Hepatocyte (in vitro differentiated cells): ENCODE measurements around the gene GDI2. TPM values are rescaled to one million over a fixed set of nuclear protein-coding genes. Genes with fewer than 3 reads are reported as not detected.

Source experiments
- DNase-seq: peaks from one replicate; pipeline ENCODE4 v3.0.0-alpha.2; 2016; ENCODE audit warnings: low spot score
- H2AFZ ChIP-seq: fragments of 200-600 bp; sonication (generic); 2 replicates; pipeline ENCODE4 v1.6.0; 2016; ENCODE audit warnings: antibody characterized with exemption, mild to moderate bottlenecking
- H3K27ac ChIP-seq: fragments of 200-600 bp; sonication (generic); 2 replicates; pipeline ENCODE4 v1.5.1; 2016; ENCODE audit warnings: mild to moderate bottlenecking
- H3K27me3 ChIP-seq: fragments of 200-600 bp; sonication (generic); 2 replicates; pipeline ENCODE4 v1.6.1; 2016
- H3K36me3 ChIP-seq: fragments of 200-600 bp; sonication (generic); replicated peaks from 2 replicates; pipeline ENCODE4 v1.5.1; 2016; ENCODE audit warnings: low read depth; ENCODE audit not compliant: insufficient read depth
- H3K4me1 ChIP-seq: fragments of 200-600 bp; sonication (generic); 2 replicates; pipeline ENCODE4 v1.5.1; 2016; ENCODE audit warnings: mild to moderate bottlenecking, moderate library complexity; ENCODE audit not compliant: insufficient read depth
- H3K4me2 ChIP-seq: fragments of 200-600 bp; sonication (generic); 2 replicates; pipeline ENCODE4 v1.6.0; 2016
- H3K4me3 ChIP-seq: fragments of 200-600 bp; sonication (generic); 2 replicates; pipeline ENCODE4 v1.5.1; 2016; ENCODE audit warnings: mild to moderate bottlenecking
- H3K79me2 ChIP-seq: fragments of 200-600 bp; sonication (generic); 2 replicates; pipeline ENCODE4 v1.6.0; 2017; ENCODE audit warnings: mild to moderate bottlenecking
- H3K9me2 ChIP-seq: fragments of 200-600 bp; sonication (generic); replicated peaks from 2 replicates; pipeline ENCODE4 v1.6.0; 2017; ENCODE audit warnings: mild to moderate bottlenecking; ENCODE audit not compliant: insufficient read depth
- H3K9me3 ChIP-seq: fragments of 200-600 bp; sonication (generic); 2 replicates; pipeline ENCODE4 v1.5.1; 2016; ENCODE audit warnings: low read depth, mild to moderate bottlenecking
- H4K20me1 ChIP-seq: fragments of 200-600 bp; sonication (generic); 2 replicates; pipeline ENCODE4 v1.6.0; 2016; ENCODE audit warnings: mild to moderate bottlenecking; ENCODE audit not compliant: insufficient read depth, poor library complexity, severe bottlenecking
- EZH2 ChIP-seq: fragments of 200-600 bp; sonication (generic); IDR thresholded peaks from 2 replicates; pipeline ENCODE4 v1.6.1; 2016; ENCODE audit warnings: antibody characterized with exemption, mild to moderate bottlenecking, borderline replicate concordance
- EZH2phosphoT487 ChIP-seq: fragments of 200-600 bp; sonication (generic); IDR thresholded peaks from one replicate; pipeline ENCODE4 v1.6.1; 2018; ENCODE audit warnings: antibody characterized with exemption, mild to moderate bottlenecking, low read depth, moderate library complexity; ENCODE audit not compliant: unreplicated experiment, severe bottlenecking
- WGBS: methylation state at CpG from one replicate; pipeline ENCODE4 v1.1.6; 2016; ENCODE audit warnings: low lambda C conversion rate; ENCODE audit errors: missing lambda C conversion rate; 5-methylcytosine and 5-hydroxymethylcytosine counted together
- polyA plus RNA-seq: library from polyadenylated mRNA; unstranded; fragments of >200 nt; fragmentation: Nextera tagmentation; extraction: Ambion mirVana; gene quantifications from 2 replicates; pipeline ENCODE4 v1.2.1, GENCODE V29; 2016
- total RNA-seq: library from RNA; depleted of rRNA; stranded (reverse); fragments of >200 nt; gene quantifications from 2 replicates; pipeline ENCODE4 v1.2.3, GENCODE V29; 2014
- TF ChIP-seq, protein P1 (sequence below): fragments of 200-600 bp; sonication (generic); IDR thresholded peaks from 2 replicates; pipeline ENCODE4 v1.5.1; 2016; ENCODE audit warnings: antibody characterized with exemption, mild to moderate bottlenecking; ENCODE audit not compliant: poor library complexity

GDI2 gene
- total and polyA plus RNA-seq, 2 experiments from 2014 or later = 149 to 362 TPM

DNA sequence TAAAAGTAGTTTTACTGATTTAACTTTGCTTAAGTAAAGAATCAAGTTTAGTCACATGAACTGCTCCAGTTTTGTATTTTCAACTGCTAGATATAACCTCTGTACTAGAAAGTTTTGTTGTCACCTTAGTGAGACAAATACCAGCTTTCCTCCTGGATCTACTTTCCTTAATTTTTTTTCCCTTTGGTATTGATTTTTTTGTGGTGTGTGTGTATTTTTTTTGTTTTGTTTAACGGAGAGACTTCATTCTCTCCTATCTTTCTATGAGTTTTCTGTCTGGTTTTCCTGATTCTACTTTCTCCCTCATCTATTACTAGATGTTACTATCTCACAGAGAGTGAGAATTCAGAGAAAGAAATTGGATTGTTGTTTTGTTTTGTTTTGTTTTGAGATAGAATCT lies 76.6 kb downstream of the GDI2 start:
- Histone ChIP-seq H4K20me1 (no peaks in the 10 kb centered on the region), H3K4me2 (no peak overlapping the region), H3K36me3 (no peaks in the 10 kb centered on the region), H3K79me2 (no peaks in the 10 kb centered on the region), H3K27me3 (no peaks in the 10 kb centered on the region), H3K4me3 (no peak overlapping the region), H3K4me1 (no peaks in the 10 kb centered on the region), H2AFZ (no peak overlapping the region), H3K9me3 (no peaks in the 10 kb centered on the region), H3K9me2 (no peaks in the 10 kb centered on the region), H3K27ac (no peak overlapping the region)
- TF ChIP-seq EZH2phosphoT487 (no peak), EZH2 (no peak)
- TF ChIP-seq, protein P1, sequence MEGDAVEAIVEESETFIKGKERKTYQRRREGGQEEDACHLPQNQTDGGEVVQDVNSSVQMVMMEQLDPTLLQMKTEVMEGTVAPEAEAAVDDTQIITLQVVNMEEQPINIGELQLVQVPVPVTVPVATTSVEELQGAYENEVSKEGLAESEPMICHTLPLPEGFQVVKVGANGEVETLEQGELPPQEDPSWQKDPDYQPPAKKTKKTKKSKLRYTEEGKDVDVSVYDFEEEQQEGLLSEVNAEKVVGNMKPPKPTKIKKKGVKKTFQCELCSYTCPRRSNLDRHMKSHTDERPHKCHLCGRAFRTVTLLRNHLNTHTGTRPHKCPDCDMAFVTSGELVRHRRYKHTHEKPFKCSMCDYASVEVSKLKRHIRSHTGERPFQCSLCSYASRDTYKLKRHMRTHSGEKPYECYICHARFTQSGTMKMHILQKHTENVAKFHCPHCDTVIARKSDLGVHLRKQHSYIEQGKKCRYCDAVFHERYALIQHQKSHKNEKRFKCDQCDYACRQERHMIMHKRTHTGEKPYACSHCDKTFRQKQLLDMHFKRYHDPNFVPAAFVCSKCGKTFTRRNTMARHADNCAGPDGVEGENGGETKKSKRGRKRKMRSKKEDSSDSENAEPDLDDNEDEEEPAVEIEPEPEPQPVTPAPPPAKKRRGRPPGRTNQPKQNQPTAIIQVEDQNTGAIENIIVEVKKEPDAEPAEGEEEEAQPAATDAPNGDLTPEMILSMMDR = no peak
- 72% methylated on average over 1 of the region's 1 CpG for WGBS
- DNase-seq = no peak

DNA sequence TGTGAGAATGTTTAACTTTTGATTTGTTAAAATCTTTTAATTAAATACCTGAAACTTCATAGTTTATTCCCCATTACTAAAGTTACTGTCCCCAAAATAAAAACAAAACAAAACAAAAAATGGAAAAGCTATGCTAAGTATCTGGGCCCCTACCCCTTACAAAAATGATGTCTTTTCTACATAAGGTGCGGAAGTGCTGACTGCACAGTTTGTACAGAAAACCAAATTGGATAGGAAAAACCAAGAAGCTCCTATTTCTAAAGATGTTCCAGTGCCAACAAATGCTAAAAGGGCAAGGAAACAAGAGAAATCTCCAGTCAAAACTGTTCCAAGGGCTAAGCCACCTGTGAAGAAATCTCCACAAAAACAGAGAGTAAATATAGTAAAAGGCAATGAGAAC lies 78.1 kb downstream of the GDI2 start:
- Histone ChIP-seq H3K4me3 (no peak overlapping the region), H3K27me3 (no peaks in the 10 kb centered on the region), H3K27ac (no peak overlapping the region), H3K9me2 (no peaks in the 10 kb centered on the region), H3K79me2 (no peaks in the 10 kb centered on the region), H3K36me3 (no peaks in the 10 kb centered on the region), H4K20me1 (no peaks in the 10 kb centered on the region), H3K4me2 (no peak overlapping the region), H3K4me1 (no peaks in the 10 kb centered on the region), H3K9me3 (no peaks in the 10 kb centered on the region), H2AFZ (no peak overlapping the region)
- no peak for DNase-seq
- TF ChIP-seq, protein P1 = no peak
- no peak for TF ChIP-seq EZH2phosphoT487
- no peak for TF ChIP-seq EZH2
- WGBS = 96% methylated on average over 1 of the region's 1 CpG

DNA sequence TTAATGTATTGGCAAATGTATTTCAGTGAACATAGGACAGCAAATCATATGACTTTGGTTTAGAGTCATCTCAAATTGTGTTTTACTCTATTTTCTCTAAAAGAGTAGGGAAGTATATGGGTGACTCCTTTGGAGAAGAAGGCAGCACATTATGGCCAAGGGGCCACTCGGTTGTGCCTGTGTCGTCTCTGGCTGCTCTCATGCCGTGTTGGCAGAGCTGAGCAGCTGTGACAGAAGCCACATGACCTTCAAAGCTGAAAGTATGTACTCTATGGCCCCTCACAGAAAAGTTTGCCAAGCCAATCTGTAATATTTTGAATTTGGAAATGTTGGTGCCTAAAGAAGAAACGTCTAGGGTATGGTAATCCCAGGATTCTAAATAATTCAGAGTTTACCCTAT lies 81.1 kb downstream of the GDI2 start:
- no peaks in the 10 kb centered on the region for H3K9me2 ChIP-seq
- H3K9me3 ChIP-seq = no peaks in the 10 kb centered on the region
- no peak for DNase-seq
- TF ChIP-seq, protein P1 = no peak
- TF ChIP-seq EZH2 (no peak), EZH2phosphoT487 (no peak)
- H3K4me2 ChIP-seq = no peak overlapping the region
- no peaks in the 10 kb centered on the region for H3K36me3 ChIP-seq
- no peak overlapping the region for H3K4me3 ChIP-seq
- no peaks in the 10 kb centered on the region for H3K27me3 ChIP-seq
- no peaks in the 10 kb centered on the region for H3K4me1 ChIP-seq
- 90% methylated on average over 4 of the region's 4 CpGs for WGBS
- no peak overlapping the region for H2AFZ ChIP-seq
- H3K27ac ChIP-seq = no peak overlapping the region
- H4K20me1 ChIP-seq = no peaks in the 10 kb centered on the region
- H3K79me2 ChIP-seq = no peaks in the 10 kb centered on the region

DNA sequence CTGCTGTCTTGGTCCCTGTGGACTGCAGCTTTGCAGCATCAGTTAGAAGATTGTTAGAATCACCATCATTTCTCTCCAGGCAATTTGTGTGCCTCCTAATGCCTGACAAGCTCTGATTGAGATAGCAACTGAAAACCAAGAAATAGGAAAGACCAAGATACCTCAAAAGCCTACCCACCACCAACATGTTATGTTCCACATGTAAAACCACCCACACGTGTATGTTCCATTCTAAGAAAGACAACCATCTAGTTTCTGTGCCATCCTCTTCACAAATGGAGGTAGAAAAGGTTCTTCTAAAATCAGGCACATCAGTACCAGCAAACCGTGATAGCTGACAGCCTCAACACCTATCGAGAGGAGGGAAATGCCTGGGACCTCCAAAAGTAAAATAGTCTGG lies 81.7 kb downstream of the GDI2 start:
- no peaks in the 10 kb centered on the region for H3K27me3 ChIP-seq
- H2AFZ ChIP-seq = no peak overlapping the region
- no peaks in the 10 kb centered on the region for H3K79me2 ChIP-seq
- no peak overlapping the region for H3K27ac ChIP-seq
- DNase-seq = no peak
- 93% methylated on average over 3 of the region's 3 CpGs for WGBS
- H3K4me1 ChIP-seq = no peaks in the 10 kb centered on the region
- no peaks in the 10 kb centered on the region for H4K20me1 ChIP-seq
- no peaks in the 10 kb centered on the region for H3K9me3 ChIP-seq
- no peaks in the 10 kb centered on the region for H3K9me2 ChIP-seq
- no peak overlapping the region for H3K4me2 ChIP-seq
- no peak overlapping the region for H3K4me3 ChIP-seq
- no peaks in the 10 kb centered on the region for H3K36me3 ChIP-seq
- TF ChIP-seq EZH2 (no peak), EZH2phosphoT487 (no peak)
- TF ChIP-seq, protein P1 = no peak
